LoVo (cell line): ENCODE data around the gene ZNF783.
A peak's percentile ranks its signal among the peaks of the same experiment; 100 is the strongest.
"Not testable (repeated sequence)": the region's sequence is repeated elsewhere in the genome, so short reads cannot be mapped to it uniquely, and the experiment has no call there.

Source experiments
- DNase-seq: peaks from one replicate; pipeline ENCODE4 v3.0.0-alpha.2; 2016; ENCODE audit warnings: low spot score

ZNF783 gene

GRCh38 chr7:149261829-149262617 lies at the start of gene ZNF783:
Gene ZNF783 (plus strand): TSS chr7:149262196. CDS start chr7:149262334, 138 bp downstream.
- peak; percentile 97 for DNase-seq

DNA sequence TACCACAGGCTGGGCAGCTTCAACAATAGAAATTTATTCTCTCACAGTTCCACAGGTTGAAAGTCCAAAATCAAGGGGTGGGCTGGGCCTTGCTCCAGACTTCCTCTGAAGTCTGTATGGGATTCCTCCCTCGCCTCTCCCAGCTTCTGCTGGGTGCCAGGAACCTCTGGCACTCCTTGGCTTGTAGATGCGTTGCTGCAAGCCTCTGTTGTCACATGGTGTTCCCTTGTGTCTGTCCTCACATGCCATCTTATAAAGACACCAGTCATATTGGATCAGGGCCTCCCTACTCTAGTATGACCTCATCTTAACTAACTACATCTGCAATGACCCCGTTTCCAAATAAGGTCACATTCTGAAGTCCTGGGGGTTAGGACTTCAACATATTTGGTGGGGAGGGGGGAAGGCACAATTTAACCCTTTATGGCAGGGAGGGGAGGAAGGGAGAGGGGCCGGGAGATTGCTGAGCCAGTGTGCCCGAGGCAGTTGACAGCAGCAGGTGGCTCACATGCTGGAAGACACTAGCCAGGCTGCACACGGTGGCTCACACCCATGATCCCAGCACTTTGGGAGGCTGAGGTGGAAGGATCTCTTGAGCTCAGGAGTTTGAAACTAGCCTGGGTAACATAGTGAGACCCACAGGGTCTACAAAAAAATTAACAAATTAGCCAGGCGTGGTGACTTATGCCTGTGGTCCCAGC lies 47.8 kb upstream of the ZNF783 start:
- no peak for DNase-seq

GRCh38 chr7:149216402-149216801 lies 45.6 kb upstream of the ZNF783 start:
- no peak for DNase-seq

- no peak for DNase-seq
Measured at GRCh38 chr7:149217570-149217969, 44.4 kb upstream of the ZNF783 start.

GRCh38 chr7:149218469-149219420 lies 43.3 kb upstream of the ZNF783 start:
- no peak for DNase-seq

DNA sequence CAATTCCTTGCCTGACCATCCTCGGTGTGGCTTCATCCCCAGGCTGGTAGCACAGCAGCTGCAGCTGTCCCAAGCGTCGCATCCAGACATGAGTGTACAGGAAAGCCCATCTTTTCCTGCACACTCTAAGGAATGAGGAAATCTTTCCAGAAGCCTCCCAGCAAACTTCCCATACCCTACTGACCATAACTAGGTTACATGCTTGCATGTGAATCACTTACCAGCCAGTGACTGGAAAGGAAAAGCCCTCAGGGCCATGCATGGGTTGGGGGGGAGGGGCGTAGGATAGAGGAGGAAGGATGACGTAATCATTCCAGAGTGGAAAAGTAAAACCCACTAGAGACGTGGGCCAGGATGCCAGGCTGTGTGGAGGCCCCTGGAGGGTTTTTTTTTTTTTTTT lies 41.5 kb upstream of the ZNF783 start:
- DNase-seq = no peak

DNA sequence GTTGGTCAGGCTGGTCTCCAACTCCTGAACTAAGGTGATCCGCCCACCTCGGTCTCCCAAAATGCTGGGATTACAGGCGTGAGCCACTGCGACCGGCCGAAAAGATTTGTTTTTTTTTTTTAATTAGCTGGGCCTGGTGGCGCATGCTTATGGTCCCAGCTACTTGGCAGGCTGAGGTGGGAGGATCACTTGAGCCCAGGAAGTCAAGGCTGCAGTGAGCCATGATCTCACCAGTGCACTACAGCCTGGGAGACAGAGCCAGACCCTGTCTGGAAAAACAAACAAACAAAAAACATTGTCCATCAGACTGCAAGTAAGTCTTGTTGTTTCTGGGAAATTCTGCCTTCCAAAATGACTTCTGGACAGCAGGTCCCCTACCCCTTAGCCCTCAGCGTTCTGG lies 38.8 kb upstream of the ZNF783 start:
- no peak for DNase-seq

DNA sequence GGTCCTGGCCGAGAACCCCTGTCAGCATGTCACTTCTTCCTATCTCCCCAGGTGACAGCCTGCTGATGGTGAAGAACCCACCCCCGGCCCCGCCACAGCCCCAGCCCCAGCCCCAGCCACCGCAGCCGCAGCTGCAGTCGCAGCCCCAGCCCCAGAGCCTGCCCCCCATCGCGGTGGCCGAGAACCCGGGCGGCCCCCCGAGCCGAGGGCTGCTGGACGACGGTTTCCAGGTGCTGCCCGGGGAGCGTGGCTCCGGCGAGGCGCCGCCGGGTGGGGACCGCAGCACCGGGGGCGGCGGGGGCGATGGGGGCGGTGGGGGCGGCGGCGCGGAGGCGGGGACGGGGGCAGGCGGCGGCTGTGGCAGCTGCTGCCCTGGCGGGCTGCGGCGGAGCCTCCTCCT lies 38.2 kb upstream of the ZNF783 start:
- no peak for DNase-seq

GRCh38 chr7:149224352-149224751 lies 37.6 kb upstream of the ZNF783 start:
- no peak for DNase-seq

- DNase-seq = no peak
Measured at GRCh38 chr7:149225106-149225505, 36.9 kb upstream of the ZNF783 start.

DNA sequence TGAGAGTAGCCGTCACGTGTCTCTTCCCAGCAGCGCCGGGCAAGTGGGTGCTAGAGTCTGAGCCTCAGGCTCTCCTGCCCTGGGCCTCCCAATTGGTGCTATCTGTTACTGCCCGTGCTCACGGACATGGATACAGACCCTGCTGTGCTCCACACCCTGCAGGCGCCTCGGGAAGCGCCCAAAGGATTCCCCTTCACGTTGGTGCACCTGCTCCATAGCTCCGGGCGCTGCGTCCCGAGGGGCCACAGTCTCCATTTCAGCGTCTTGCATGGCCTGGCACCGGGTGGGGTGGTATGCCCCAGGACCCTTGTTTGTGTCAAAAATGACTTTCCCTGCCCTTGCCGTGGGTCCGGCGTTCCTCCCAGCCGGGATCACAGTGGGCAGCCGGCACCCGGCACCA lies 36.3 kb upstream of the ZNF783 start:
- no peak for DNase-seq

DNA sequence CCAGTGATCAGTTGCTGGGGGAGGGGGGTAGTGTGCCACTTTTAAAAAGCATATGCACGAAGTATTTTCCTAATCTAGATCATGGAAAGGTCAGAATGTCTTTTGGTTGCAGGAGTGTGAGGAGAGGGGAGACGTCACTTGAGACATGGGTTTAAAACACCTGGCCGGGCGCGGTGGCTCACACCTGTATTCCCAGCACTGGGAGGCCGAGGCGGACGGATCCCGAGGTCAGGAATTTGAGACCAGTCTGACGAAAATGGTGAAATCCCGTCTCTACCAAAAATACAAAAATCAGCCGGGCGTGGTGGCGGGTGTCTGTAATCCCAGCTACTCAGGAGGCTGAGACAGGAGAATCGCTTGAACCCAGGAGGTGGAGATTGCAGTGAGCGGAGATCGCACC lies 35.6 kb upstream of the ZNF783 start:
- DNase-seq = not testable (repeated sequence)

DNA sequence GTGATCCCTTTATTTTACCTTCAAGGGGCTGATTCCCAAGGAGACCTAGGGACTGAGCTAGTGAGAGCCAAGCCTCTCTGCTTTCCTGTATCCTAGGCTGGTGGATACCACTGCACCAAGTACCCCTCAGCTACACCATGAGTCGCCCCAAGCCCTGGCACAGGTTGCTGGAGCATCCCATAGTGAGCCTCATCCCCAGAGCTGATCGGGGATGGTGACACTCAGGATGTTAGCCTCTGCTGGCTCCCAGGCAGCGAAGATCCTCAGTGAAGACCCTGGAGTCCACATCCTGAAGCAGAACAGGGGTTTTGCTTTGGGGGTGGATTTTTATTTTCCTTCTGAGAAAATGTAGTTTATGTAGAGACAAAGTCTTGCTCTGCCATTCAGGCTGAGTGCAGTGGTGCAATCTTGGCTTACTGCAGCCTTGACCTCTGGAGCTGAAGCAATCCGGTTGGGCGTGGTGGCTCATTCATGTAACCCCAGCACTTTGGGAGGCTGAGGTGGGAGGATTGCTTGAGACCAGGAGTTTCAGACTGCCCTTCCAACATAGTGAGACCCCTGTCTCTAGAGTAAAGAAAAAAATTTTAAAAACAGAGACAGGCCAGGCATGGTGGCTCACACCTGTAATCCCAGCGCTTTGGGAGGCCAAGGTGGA lies 35.0 kb upstream of the ZNF783 start:
- DNase-seq = no peak

- no peak for DNase-seq
Measured at GRCh38 chr7:149228831-149229471, 33.0 kb upstream of the ZNF783 start.

GRCh38 chr7:149229526-149229925 lies 32.5 kb upstream of the ZNF783 start:
- peak; percentile 18 for DNase-seq

DNA sequence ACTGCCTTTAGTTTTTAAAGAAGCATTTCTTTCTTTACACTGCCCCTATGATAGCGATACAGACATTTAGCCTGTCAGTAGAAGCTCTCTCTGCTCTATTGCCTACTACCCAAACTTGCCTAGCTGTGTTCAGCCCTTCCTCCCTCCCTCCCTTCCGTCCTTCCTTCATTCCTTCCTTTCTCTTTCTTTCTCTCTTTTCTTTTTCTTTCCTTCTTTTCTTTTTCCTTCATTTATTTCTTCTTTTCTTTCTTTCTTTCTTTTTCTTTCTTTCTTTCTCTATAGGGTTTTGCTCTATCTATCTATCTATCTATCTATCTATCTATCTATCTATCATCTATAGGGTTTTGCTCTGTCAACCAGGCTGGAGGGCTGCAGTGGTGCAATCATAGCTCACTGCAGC lies 29.6 kb upstream of the ZNF783 start:
- no peak for DNase-seq

DNA sequence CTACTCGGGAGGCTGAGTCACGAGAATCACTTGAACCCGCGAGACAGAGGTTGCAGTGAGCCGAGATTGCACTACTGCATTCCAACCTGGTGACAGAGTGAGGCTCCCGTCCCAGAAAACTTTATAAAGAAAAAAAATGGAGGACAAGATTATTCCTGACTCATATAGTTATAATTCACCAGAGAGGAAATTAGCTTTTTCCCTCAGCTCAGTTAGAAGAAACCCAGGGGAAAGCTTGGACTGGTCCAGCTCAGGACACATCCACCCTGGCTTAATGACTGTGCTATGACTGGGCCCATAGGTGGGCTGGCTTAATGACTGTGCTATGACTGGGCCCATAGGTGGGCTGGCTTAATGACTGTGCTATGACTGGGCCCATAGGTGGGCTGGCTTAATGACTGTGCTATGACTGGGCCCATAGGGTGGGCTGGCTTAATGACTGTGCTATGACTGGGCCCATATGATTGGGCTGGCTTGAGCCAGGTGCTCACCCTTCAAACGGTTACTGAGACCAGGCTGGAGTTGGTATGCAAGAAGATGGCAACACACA lies 28.3 kb upstream of the ZNF783 start:
- peak; percentile 28 for DNase-seq

DNA sequence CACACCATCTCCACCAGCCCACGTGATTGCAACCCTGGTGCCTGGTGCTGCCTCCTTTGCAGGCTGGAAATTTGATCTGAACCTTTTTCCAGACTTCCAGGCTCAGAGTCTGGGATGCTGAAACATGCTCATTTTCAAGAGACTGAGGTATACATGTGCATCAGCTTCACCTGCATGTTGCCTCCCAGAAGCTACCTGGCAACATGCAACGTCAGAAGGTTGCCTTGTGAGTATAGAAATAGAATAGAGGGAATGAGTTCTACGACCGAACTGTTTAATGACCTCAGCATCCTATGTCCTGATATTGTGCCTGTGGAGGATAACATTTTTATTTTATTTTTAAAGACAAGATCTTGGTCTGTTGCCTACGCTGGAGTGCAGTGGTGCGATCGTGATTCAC lies 24.5 kb upstream of the ZNF783 start:
- no peak for DNase-seq

GRCh38 chr7:149238051-149238450 lies 23.9 kb upstream of the ZNF783 start:
- no peak for DNase-seq

DNA sequence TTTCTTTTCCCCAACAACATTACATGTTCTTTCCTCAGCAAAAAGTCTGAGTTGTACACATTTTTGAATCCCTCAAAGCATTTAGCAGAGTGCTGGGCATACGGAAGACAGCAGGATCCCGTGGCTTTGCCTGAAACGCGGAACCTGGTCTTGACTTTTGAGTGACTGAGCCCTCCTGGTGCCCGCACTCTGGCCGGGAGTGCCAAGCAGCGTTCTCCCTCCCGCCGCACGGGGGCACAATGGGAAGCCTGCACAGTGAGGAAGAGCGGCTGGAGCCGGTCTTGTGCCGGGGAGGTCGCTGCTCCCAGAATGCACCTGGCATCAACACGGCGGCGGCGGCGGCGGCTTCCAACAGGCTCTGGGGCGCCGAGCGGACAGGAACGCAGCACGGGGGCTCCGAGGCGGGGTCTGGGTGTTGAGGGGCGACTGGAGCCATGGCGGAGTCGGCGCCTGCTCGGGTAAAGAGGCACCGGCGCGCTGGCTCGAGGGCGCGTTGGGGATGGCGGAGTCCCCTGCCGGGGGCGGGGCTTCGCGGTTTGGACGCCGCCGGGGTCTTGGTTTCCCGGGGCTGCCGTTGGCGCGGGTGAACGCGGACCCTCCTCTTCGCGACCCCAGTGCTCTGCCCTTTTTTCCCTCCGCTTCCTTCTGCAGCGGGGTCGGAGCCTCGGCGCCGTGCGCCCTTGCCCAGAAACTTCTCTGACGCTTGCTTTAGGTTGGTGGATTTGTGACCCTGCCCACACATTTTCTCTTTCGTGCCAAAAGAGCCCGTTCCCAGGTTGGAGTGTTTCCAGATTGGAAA lies 22.5 kb upstream of the ZNF783 start, which contains the start of gene ZNF212:
Gene ZNF212 (plus strand): TSS at position 307 of the 799 bp plus-strand sequence. CDS start 128 bp downstream, at position 435.
- DNase-seq = peak; percentile 97
